ENCODE results near the gene DEAF1. TPM values are rescaled to one million over a fixed set of nuclear protein-coding genes. Genes with fewer than 3 reads are reported as not detected.

Gene DEAF1
- total and polyA plus RNA-seq, 2 donors (not counting 1 experiment from before 2014, with no cell fraction given) = 9.7 to 38.3 TPM

- H3K4me2 ChIP-seq (ENCODE audit: extremely low read depth, insufficient read depth, low read length) = no peak overlapping the region
- H3K9ac ChIP-seq (ENCODE audit: insufficient read depth, low read length) = no peak overlapping the region
- no peaks in the 10 kb centered on the region for H3K27me3 ChIP-seq (ENCODE audit: control insufficient read depth, insufficient read depth, low read length)
- no peaks in the 10 kb centered on the region for H3K79me2 ChIP-seq (ENCODE audit: control insufficient read depth, insufficient read depth, low read length)
- no peaks in the 10 kb centered on the region for H3K4me1 ChIP-seq (ENCODE audit: control insufficient read depth, extremely low read depth, insufficient read depth, low read length)
- H3K27ac ChIP-seq (ENCODE audit: insufficient read depth, low read length) = no peak overlapping the region
- peaks cover 13% of the 10 kb centered on the region for H3K36me3 ChIP-seq (ENCODE audit: control insufficient read depth, insufficient read depth, low read length)
- H2AFZ ChIP-seq (ENCODE audit: low read length) = no peak overlapping the region
- DNase-seq (ENCODE audit: low read depth in 2 of 2) = no peak
- TF ChIP-seq, protein P1, sequence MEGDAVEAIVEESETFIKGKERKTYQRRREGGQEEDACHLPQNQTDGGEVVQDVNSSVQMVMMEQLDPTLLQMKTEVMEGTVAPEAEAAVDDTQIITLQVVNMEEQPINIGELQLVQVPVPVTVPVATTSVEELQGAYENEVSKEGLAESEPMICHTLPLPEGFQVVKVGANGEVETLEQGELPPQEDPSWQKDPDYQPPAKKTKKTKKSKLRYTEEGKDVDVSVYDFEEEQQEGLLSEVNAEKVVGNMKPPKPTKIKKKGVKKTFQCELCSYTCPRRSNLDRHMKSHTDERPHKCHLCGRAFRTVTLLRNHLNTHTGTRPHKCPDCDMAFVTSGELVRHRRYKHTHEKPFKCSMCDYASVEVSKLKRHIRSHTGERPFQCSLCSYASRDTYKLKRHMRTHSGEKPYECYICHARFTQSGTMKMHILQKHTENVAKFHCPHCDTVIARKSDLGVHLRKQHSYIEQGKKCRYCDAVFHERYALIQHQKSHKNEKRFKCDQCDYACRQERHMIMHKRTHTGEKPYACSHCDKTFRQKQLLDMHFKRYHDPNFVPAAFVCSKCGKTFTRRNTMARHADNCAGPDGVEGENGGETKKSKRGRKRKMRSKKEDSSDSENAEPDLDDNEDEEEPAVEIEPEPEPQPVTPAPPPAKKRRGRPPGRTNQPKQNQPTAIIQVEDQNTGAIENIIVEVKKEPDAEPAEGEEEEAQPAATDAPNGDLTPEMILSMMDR (conservative IDR thresholded peaks at IDR 0.05 in 1 of 2, IDR thresholded peaks at IDR 0.05 in 1 of 2; ENCODE audit: low read depth in 1 of 2, low read length in 2 of 2) = no peak
- no peak for TF ChIP-seq EZH2 (IDR thresholded peaks at IDR 0.05; ENCODE audit: low read length, missing control alignments)
- H3K4me3 ChIP-seq (replicated peaks in 1 of 4; ENCODE audit: control extremely low read depth in 1 of 4, insufficient read depth in 1 of 4, low read depth in 3 of 4, low read length in 4 of 4) = no peak overlapping the region
- H4K20me1 ChIP-seq (ENCODE audit: control insufficient read depth, extremely low read depth, insufficient read depth, low read length) = no peaks in the 10 kb centered on the region
- no peaks in the 10 kb centered on the region for H3K9me3 ChIP-seq (ENCODE audit: control insufficient read depth, insufficient read depth, low read depth, low read length)
These were observed 14.5 kb downstream of the DEAF1 start for GRCh38 chr11:680476-680875.

- Histone ChIP-seq H2AFZ (ENCODE audit: low read length) (no peak overlapping the region), H3K9me3 (ENCODE audit: control insufficient read depth, insufficient read depth, low read depth, low read length) (no peaks in the 10 kb centered on the region), H4K20me1 (ENCODE audit: control insufficient read depth, extremely low read depth, insufficient read depth, low read length) (no peaks in the 10 kb centered on the region), H3K9ac (ENCODE audit: insufficient read depth, low read length) (no peak overlapping the region), H3K4me3 (replicated peaks in 1 of 4; ENCODE audit: control extremely low read depth in 1 of 4, insufficient read depth in 1 of 4, low read depth in 3 of 4, low read length in 4 of 4) (no peak overlapping the region), H3K4me2 (ENCODE audit: extremely low read depth, insufficient read depth, low read length) (no peak overlapping the region), H3K79me2 (ENCODE audit: control insufficient read depth, insufficient read depth, low read length) (no peaks in the 10 kb centered on the region), H3K36me3 (ENCODE audit: control insufficient read depth, insufficient read depth, low read length) (peaks cover 12% of the 10 kb centered on the region), H3K27me3 (ENCODE audit: control insufficient read depth, insufficient read depth, low read length) (no peaks in the 10 kb centered on the region), H3K27ac (ENCODE audit: insufficient read depth, low read length) (no peak overlapping the region), H3K4me1 (ENCODE audit: control insufficient read depth, extremely low read depth, insufficient read depth, low read length) (no peaks in the 10 kb centered on the region)
- TF ChIP-seq, protein P1 (conservative IDR thresholded peaks at IDR 0.05 in 1 of 2, IDR thresholded peaks at IDR 0.05 in 1 of 2; ENCODE audit: low read depth in 1 of 2, low read length in 2 of 2) = no peak
- TF ChIP-seq EZH2 (IDR thresholded peaks at IDR 0.05; ENCODE audit: low read length, missing control alignments) = no peak
- no peak for DNase-seq (ENCODE audit: low read depth in 2 of 2)
These were observed 15.5 kb downstream of the DEAF1 start for GRCh38 chr11:679271-680207.

- Histone ChIP-seq H3K79me2 (ENCODE audit: control insufficient read depth, insufficient read depth, low read length) (no peaks in the 10 kb centered on the region), H3K4me3 (replicated peaks in 1 of 4; ENCODE audit: control extremely low read depth in 1 of 4, insufficient read depth in 1 of 4, low read depth in 3 of 4, low read length in 4 of 4) (no peak overlapping the region), H3K36me3 (ENCODE audit: control insufficient read depth, insufficient read depth, low read length) (peaks cover 15% of the 10 kb centered on the region), H3K9ac (ENCODE audit: insufficient read depth, low read length) (no peak overlapping the region), H3K9me3 (ENCODE audit: control insufficient read depth, insufficient read depth, low read depth, low read length) (no peaks in the 10 kb centered on the region), H2AFZ (ENCODE audit: low read length) (no peak overlapping the region), H3K4me2 (ENCODE audit: extremely low read depth, insufficient read depth, low read length) (no peak overlapping the region), H4K20me1 (ENCODE audit: control insufficient read depth, extremely low read depth, insufficient read depth, low read length) (no peaks in the 10 kb centered on the region), H3K27me3 (ENCODE audit: control insufficient read depth, insufficient read depth, low read length) (no peaks in the 10 kb centered on the region), H3K4me1 (ENCODE audit: control insufficient read depth, extremely low read depth, insufficient read depth, low read length) (no peaks in the 10 kb centered on the region), H3K27ac (ENCODE audit: insufficient read depth, low read length) (no peak overlapping the region)
- no peak for DNase-seq (ENCODE audit: low read depth in 2 of 2)
- no peak for TF ChIP-seq EZH2 (IDR thresholded peaks at IDR 0.05; ENCODE audit: low read length, missing control alignments)
These were observed 16.7 kb downstream of the DEAF1 start for GRCh38 chr11:678297-678696.

All from fibroblast of lung (primary cell).